Stimulated activated naive CD8-positive, alpha-beta T cell treated with anti-CD3 and anti-CD28 coated beads, Interleukin-15, Interleukin-2, amounts not matched to agents 100 U/mL and 50 U/mL, for 24 hours (primary cell): ENCODE data around the gene SMIM44.
"Not testable (repeated sequence)": the region's sequence is repeated elsewhere in the genome, so short reads cannot be mapped to it uniquely, and the experiment has no call there.

Experiments
- ATAC-seq: fragments of 150-1000 bp; cut with Tn5 transposase; one replicate; pipeline ENCODE4 v1.10.0; 2021
- DNase-seq: peaks from one replicate; pipeline ENCODE4 v3.0.0; 2021

SMIM44 gene

DNA sequence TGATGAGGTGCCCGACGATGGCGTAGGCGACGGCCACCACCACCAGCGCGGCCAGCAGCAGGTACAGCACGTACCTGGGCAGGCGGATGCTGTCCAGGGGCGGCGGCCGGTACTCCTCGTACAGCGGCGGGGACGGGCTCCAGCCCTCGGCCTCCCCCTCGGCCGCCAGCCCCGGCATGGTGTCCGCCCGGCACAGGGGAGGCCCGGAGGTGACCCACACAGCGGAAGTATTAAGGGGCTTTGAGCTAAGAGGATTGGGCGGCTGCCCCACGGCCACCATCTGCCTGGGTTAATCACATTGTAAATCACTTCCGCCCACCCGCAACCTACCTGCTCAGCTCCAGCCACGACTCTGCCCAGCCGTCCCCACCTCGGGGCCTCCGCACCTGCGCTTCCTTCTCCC, at the start of gene SMIM44:
SMIM44 (minus strand) TSS at position 216 of the 403 bp plus-strand sequence; CDS start at position 178, 38 bp downstream.
- ATAC-seq (no peak), DNase-seq (no peak)

DNA sequence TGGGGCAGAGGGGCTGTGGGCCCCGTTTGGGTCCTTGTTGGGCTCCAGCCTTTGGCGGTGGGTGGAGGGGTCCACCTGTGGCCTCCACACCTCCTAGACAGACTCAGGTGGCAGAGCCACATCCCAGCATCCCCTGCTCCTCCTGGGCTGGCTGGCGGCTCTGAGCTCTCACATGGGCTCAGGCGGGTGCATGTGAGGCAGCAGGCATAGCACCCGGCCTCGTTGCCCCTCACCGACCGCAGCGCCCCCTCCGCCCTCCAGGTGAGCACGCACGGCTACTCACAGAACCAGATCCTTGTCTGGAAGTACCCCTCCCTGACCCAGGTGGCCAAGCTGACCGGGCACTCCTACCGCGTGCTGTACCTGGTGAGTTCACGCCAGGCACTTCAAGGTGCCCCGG, 49.8 kb upstream of the SMIM44 start:
- DNase-seq (no peak), ATAC-seq (no peak)

DNA sequence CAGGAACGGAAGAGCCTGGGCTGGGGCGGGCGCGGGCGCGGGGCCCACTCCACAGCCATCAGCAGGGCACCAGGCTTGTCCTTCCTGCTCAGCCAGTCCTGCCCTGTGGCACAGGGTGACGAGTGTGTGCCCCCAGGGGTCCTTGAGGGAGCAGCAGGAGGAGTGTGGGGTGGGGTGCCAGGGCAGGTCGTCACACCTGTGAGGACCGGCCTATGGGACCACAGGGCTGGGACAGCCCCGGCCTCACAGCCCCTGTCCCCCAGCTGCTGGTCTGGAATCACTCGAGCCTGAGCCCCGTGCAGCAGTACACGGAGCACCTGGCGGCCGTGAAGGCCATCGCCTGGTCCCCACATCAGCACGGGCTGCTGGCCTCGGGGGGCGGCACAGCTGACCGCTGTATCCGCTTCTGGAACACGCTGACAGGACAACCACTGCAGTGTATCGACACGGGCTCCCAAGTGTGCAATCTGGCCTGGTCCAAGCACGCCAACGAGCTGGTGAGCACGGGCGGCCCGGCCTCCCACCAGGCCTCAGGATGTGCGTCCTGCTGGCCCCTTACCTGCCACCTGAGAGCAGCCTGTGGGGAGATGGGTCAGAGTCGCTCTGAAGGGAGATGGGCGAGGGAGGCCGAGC, 49.0 kb upstream of the SMIM44 start:
- DNase-seq (no peak), ATAC-seq (no peak)

DNA sequence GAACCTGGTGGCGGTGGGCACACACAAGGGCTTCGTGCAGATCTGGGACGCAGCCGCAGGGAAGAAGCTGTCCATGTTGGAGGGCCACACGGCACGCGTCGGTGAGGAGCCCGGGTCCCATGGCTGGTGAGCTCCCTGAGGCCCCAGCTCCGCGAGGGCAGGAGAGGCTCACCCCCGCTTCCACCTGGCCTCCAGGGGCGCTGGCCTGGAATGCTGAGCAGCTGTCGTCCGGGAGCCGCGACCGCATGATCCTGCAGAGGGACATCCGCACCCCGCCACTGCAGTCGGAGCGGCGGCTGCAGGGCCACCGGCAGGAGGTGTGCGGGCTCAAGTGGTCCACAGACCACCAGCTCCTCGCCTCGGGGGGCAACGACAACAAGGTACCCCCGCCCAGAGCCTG, 48.5 kb upstream of the SMIM44 start:
- no peak for DNase-seq
- ATAC-seq: no peak

DNA sequence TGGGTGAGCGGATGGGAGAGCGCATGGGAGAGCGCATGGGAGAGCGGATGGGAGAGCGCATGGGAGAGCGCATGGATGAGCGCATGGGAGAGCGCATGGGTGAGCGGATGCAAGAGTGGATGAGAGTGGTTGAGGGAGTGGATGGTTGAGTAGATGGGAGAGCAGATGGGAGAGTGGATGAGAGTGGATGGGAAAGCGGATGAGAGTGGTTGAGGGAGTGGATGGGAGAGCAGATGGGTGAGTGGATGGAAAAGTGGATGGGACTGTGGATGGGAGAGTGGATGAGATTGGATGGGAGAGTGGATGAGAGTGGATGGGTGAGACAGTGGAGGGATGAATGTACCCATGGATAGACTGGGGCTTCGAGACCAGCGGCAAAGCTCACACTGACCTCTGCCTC, 47.1 kb upstream of the SMIM44 start:
- DNase-seq (no peak), ATAC-seq (no peak)

DNA sequence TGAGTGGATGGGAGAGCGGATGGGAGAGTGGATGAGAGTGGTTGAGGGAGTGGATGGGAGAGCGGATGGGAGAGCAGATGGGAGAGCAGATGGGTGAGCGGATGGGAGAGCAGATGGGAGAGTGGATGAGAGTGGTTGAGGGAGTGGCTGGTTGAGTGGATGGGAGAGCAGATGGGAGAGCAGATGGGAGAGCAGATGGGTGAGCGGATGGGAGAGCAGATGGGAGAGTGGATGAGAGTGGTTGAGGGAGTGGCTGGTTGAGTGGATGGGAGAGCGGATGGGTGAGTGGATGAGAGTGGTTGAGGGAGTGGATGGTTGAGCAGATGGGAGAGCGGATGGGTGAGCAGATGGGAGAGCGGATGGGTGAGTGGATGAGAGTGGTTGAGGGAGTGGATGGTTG, 46.1 kb upstream of the SMIM44 start:
- DNase-seq, ATAC-seq: not testable (repeated sequence)

DNA sequence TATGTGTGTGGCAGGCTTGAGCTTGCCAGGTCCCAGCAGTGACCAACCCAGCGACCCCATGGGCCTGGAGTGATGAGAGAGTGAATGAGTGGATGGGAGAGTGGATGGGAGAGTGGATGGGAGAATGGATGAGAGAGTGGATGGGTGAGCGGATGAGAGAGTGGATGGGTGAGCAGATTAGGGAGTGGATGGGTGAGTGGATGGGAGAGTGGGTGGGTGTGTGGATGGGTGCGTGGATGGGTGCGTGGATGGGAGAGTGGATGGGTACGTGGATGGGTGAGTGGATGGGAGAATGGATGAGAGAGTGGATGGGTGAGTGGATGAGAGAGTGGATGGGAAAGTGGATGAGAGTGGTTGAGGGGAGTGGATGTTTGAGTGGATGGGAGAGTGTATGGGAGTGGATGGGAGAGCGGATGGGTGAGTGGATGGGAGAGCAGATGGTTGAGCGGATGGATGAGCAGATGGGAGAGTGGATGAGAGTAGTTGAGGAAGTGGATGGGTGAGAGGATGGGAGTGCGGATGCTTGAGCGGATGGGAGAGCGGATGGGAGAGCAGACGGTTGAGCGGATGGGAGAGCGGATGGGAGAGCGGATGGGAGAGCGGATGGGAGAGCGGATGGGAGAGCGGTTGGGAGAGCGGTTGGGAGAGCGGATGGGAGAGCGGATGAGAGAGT, 45.4 kb upstream of the SMIM44 start:
- DNase-seq: no peak
- no peak for ATAC-seq

DNA sequence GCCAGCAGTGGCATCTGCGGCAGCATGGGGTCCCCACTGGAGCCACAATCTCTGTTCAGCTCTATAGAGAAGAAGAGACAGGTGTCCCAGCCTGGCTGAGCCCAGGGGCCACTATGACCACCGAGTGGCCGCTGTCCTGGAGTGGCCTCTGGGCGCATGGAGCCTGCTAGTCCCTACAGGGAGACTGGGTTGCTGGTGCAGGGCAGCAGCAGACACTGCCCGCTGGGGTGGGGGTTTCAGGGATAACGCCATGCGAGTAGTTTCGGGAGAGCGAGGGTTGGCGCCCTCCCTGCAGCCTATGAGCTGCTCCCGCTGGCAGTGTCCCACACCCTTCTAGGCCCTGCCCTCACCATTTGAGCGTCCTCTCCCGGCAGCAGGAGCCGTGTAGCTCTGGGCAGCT, 44.8 kb upstream of the SMIM44 start:
- ATAC-seq (no peak), DNase-seq (no peak)

DNA sequence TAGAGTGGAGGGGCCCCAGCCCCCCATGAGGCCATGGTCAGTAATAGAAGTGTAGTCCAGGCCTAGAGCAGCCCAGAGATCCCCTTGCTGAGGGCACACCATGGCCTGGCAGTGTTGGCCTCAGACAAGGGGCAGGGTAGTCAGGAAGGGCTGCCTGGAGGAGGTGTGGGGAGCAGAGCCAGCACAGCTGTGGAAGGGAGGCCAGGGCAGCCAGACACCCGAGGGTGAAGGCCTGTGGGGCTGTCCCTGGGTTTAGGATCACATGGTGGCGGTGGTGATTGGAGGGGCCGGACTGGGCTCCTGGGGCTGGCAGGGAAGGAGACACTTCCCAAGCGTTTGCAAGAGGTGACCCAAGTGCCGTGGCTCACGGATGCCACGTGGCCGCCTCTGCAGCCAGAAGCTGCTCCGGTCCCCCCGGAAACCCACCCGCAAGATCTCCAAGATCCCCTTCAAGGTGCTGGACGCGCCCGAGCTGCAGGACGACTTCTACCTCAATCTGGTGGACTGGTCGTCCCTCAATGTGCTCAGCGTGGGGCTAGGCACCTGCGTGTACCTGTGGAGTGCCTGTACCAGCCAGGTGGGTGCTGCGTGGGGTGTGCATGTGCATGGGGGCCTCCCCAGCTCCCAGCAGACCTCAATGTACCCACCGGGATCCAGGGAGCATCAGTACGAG, 44.1 kb upstream of the SMIM44 start:
- DNase-seq (no peak), ATAC-seq (no peak)

DNA sequence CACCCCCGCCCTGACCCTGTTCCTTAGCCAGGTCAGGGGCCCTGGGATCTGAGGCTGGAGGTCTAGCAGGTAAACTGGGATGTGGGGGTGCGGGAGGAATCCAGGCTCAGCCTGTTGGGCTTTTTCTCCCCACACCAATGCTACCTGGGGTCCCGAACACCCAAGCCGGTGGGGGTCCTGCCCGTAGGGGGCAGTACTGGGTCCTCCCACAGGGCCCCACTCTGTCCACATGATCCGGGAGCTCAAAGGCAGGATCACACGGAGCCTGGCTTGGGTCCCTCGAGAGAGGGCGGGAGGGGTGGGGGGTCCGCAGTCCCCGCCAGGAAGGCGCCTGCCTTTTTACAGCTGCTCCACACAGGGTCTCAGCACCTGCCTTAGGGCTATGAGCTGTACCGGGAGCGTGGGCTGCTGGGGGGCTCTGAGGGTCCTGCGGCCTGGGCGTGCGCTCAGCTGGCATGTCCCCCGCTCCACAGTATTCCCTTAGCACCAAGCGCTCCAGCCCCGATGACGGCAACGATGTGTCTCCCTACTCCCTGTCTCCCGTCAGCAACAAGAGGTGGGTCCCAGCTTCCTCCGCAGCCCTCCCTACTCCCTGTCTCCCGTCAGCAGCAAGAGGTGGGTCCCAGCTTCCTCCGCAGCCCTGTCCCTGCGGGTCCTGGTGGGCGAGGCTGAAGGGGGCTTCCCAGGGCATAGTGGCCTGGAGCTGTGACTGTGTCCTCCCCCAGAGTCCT, 43.4 kb upstream of the SMIM44 start:
- no peak for ATAC-seq

DNA sequence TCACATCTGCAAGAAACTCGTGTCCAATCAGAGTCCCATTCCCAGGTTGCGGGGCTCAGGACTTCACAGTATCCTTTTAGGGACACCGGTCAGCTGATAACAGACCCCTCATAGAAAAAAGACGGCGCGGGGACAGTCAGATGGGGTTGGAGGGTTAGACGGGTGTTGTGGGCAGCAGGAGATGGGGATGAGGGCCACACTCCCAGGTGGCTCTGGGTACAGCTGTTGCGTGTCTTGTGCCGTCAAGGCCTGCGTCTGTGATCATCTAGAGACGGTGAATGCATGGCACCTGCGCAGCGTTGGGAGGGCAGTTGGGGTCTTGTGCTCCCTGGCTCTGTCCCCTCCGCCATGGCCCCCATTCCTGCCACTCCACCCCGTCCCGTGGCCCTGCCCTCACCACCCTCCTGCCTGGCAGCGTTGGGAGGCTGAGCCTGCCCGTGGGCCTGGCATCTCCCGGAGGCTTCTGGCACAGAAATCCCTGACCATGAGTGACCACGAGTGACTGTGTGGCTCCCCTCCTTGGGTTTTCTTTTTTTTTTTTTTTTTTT, 41.7 kb upstream of the SMIM44 start:
- no peak for ATAC-seq
- no peak for DNase-seq

More for the DNA sequence above, 43.4 kb upstream of the SMIM44 start:
- DNase-seq: no peak

DNA sequence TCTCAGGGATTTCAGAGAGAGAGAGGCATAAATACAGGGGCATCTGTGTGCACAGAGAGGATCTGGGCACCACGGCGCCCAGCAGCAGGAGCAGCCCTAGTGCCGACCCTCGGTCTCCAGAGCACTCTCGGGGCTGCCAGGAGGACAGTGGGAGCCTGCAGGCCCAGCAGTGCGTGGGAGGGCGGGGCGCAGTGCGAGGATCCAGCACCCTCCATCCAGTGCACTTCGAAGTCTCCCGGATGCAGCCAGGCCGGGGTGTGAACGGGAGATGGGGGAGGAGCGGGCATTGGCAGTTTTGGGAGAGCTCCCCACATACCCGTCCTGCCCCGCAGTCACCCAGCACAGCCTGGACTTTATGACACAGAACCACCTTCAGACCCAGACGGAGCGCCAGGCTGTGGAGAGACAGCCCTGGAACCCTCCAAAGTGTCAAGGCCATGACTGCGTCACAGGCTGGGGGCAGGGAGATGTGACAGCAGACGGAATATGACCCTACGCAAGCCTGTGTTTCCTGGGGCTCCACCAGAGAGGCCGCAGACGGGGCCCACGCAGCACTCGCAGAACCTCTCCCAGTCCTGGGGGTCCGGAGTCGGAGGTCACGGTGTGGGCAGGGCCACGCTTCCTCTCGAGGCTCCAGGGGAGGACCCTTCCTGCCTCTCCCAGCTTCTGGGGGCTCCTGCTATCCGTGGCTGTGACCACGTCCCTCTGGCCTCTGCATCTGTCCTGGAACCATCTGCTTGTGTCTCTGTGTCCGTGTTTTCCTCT, 41.0 kb upstream of the SMIM44 start:
- ATAC-seq (no peak), DNase-seq (no peak)

DNA sequence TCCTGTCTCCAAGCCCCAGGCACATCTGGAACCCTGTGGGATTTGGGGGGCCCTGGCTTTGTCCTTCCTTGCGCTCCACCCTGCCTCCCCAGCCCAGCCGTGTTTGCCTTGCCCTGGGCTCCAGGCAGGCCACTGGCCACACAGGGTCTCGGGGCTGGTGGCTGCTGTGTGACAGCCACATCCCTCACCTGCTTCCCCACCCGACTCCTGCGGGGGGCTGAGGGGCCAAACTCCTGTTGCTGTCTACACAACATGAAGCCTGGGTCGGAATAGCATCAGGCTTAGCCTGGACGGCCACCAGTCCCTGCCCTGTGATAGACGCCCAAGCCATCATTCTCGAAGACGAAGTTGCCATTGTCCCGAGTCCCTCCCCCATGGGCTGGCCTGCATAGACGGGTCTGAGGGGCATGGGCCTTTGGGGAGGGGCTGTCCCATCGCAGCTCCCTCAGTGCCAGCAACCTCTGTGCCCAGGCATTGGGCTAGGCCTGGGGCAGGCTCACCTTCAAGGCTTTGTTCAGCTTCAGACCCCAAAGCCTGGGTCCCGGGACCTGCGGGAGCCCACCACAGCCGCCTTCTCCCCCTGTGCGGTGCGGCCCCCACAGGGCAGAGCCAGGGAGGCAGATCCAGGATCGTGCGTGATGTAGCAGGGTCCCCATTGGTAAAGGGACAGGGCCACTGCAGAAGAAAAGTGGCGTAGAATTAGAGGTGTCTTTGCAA, 40.3 kb upstream of the SMIM44 start:
- no peak for DNase-seq
- ATAC-seq: no peak

DNA sequence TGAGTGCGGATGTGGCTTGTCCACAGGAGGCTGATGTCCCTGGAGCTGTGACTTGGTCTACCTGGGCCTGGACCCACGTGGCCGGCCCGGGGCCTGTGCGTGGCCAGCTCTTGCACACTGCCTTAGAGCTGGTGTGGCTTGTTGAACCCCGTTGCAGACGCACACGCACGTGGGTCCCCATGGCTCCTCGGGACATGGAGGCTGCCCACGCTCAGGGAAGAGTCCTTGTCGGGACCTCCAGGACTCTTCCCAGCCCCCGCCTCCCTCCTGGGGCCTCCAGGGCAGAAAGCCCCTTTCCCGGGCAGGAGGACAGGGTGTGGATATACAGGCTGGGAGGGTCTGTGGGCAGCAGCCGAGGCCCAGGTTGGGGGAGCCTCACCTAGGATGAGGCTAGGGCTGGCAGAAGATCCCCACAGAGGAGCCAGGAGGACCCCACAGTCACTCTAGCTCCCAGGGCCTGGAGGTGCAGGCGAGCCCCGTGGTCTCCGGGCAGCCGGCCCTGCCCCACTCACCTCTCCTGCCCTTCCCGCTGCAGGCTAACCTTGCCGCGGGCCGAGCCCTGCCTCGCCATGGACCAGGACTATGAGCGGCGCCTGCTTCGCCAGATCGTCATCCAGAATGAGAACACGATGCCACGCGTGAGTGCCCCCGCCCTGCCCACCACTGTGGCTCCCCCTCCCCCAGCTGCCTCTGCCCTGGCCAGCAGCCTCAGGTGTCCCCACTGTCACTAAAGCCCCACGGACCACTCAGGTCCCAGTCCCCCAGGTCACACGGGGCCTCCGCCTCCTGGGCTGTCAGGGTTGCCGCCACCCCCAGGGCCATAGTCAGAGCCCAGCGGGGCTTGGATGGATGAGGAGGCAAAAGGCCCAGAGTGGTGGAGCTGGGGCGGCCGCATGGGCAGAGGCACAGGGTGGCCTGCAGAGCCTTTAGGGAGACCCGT, 39.5 kb upstream of the SMIM44 start:
- no peak for DNase-seq
- ATAC-seq: no peak

DNA sequence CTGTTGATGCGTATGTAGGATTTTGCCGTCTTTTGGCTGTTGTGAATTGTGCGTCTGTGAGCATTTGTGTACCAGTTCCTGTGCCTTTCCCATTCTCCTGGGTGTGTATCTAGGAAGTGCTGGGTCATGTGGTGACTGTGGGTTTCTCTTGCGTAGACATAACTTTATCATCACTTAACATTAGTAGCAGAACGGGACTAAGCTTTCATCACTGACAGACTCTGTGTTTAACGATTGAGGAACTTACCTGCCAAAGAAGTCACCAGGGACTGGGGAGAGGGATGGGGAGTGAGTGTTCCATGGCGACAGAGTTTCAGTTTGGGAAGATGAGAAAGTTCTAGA, 37.8 kb upstream of the SMIM44 start:
- ATAC-seq (no peak), DNase-seq (no peak)

DNA sequence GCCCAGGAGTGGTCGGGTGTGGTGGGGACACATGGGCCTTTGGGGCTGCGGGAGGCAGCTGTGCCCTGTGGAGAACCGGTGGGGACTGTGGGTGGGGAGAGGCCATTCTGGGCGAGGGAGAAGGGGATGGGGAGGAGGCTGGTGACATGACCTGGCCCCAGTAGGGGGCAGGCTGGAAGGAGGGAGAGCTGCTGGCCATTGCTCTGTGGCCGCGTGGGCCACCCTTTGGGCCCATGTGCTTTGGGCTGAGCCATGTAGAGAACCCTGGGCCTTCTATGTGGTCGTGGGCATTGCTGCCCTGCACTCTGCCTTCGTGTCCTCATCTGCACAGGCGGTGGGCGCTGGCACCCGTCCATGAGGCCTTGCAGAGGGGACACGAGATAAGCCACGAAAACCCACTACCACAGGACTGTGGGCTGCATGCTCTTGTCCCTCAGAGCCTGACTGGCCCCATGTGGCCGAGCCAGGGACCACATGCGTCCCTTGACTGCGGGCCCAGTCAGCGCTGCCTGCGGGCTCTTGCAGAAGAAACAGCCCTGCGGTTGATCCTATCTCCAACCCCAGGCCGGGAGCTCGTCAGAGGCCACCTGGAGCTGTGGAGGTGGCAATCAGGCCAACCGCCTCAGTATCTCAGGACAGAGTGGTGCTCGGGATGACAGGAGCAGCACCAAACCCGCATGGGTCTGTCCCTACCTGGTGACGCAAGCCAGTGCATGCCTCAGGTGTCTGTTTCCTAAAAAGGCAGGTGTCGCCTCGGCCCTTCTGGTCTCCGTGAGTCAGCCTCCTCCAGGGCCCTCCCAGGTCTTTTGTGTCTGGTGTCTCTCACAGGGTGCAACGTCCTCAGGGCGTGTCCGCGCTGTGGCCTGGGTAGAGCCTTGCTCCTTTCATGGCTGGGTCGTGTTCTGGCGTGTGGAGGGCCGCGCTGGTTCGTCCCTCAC, 37.2 kb upstream of the SMIM44 start:
- no peak for ATAC-seq
- DNase-seq: no peak

DNA sequence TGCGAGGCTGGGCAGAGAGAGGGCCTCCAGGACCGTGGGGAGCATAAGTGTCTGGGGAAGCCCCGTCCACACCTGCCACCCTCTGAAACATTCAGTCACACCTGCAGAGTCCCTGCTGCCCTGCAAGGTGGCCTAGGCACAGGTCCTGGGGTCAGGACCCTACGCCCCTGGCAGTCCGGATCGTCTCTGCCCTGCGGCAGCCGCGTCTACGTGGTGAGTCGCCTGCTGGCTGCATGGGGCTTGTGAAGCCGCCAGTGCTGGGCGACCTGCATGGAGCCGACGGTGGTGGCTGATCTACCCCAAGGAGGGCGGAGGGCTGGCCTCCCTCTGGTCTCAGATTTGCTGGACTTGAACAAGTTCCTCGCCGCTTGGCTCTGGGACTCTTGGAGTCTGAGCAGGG, 35.9 kb upstream of the SMIM44 start:
- ATAC-seq (no peak), DNase-seq (no peak)

DNA sequence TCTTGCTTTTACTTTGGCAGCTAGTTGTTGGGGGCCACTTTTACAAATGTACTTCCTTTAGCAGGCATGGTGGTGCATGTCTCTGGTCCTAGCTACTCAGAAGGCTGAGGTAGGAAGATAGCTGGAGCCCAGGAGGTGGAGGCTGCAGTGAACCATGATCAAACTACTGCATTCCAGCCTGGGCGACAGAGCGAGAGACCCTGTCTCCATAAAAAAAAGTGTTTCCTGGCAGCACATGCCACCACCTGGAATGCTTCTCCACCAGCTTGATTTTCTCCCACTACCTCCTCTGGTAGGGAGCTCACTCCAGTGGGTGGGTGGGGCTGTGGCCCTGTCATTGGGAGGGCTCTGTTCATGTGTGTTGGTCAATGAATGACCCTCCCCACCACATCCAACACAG, 35.4 kb upstream of the SMIM44 start:
- ATAC-seq: no peak

DNA sequence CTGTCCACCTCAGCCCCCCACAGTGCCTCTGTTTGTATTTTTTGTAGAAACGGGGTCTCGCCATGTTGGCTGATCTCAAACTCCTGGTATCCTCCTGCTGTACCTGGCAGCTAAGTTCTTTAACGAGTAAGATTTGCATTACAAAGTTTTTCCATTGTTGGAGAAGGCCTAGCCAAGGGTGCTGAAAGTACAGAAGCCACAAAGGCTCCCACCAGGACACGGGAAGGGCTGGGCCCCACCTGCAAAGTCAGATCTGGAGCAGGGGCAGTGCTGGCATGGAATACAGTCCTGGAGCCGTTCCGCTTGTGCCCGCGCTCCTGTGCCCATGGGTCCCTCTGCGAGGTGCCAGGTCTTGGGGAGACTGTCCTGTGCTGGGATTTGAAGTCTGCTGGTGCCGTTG, 35.0 kb upstream of the SMIM44 start:
- no peak for ATAC-seq
- no peak for DNase-seq

More for the DNA sequence above, 35.4 kb upstream of the SMIM44 start:
- no peak for DNase-seq
